Activated naive CD4-positive, alpha-beta T cell treated with anti-CD3 and anti-CD28 coated beads, Interleukin-2, amount 50 U/mL, for 24 hours (primary cell): ENCODE data around the gene LHPP.

Experiments used
- H3K27ac Mint-ChIP-seq: one replicate; pipeline ENCODE4 v1.8.0; 2021; ENCODE audit warnings: mild to moderate bottlenecking, mixed read lengths
- H3K27me3 Mint-ChIP-seq: one replicate; pipeline ENCODE4 v1.8.0; 2021; ENCODE audit warnings: mixed read lengths
- H3K36me3 Mint-ChIP-seq: one replicate; pipeline ENCODE4 v1.8.0; 2021; ENCODE audit warnings: mixed read lengths
- H3K4me1 Mint-ChIP-seq: one replicate; pipeline ENCODE4 v1.8.0; 2021; ENCODE audit warnings: mixed read lengths
- H3K4me3 Mint-ChIP-seq: one replicate; pipeline ENCODE4 v1.8.0; 2021; ENCODE audit warnings: mild to moderate bottlenecking, mixed read lengths
- H3K9me3 Mint-ChIP-seq: one replicate; pipeline ENCODE4 v1.8.0; 2021; ENCODE audit warnings: mixed read lengths

LHPP gene

DNA sequence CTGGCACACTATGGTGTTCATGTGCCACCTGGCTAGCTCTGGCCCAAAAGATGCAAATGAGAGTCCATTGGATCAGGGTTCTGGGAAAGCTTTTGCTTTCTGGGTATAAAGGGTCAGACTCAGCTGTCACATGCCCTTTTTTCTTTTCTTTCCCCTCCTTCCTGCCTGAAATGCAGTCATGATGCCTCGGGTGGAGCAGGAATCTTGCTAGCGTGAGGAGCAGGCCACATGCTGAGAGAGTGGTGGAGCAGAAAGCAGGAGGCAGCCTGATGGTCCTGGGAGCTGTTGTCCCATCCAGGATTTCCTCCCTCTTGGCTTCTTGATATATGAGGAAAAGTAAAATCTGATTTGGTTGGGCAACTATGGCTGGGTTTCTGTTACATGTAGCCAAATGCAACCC is 2.7 kb upstream of the LHPP start:
- Mint-ChIP-seq H3K4me1 (peaks cover 5% of the 10 kb centered on the region), H3K4me3 (no peak overlapping the region), H3K27me3 (peaks cover 13% of the 10 kb centered on the region), H3K36me3 (no peaks in the 10 kb centered on the region), H3K9me3 (no peaks in the 10 kb centered on the region), H3K27ac (no peak overlapping the region)

GRCh38 chr10:124459395-124459794 is 2.2 kb upstream of the LHPP start:
- Mint-ChIP-seq H3K36me3 (no peaks in the 10 kb centered on the region), H3K4me3 (no peak overlapping the region), H3K4me1 (peaks cover 10% of the 10 kb centered on the region), H3K27me3 (peaks cover 11% of the 10 kb centered on the region), H3K27ac (no peak overlapping the region), H3K9me3 (no peaks in the 10 kb centered on the region)

GRCh38 chr10:124460144-124460543 is 1.5 kb upstream of the LHPP start:
- no peak overlapping the region for H3K27ac Mint-ChIP-seq
- peaks cover 6% of the 10 kb centered on the region for H3K27me3 Mint-ChIP-seq
- H3K36me3 Mint-ChIP-seq, result no peaks in the 10 kb centered on the region

GRCh38 chr10:124462348-124462695 is 699 bp downstream of the LHPP start:
- peaks cover 33% of the 10 kb centered on the region for H3K4me1 Mint-ChIP-seq
- H3K9me3 Mint-ChIP-seq, result no peaks in the 10 kb centered on the region
- peak overlapping the region; percentile 89 for H3K4me3 Mint-ChIP-seq
- H3K27ac Mint-ChIP-seq, result peak overlapping the region; percentile 91
- no peaks in the 10 kb centered on the region for H3K36me3 Mint-ChIP-seq
- no peaks in the 10 kb centered on the region for H3K27me3 Mint-ChIP-seq

More at GRCh38 chr10:124460144-124460543, 1.5 kb upstream of the LHPP start:
- peaks cover 17% of the 10 kb centered on the region for H3K4me1 Mint-ChIP-seq
- H3K9me3 Mint-ChIP-seq, result no peaks in the 10 kb centered on the region
- no peak overlapping the region for H3K4me3 Mint-ChIP-seq

GRCh38 chr10:124464028-124464965 is 2.7 kb downstream of the LHPP start:
- Mint-ChIP-seq H3K4me1 (peaks cover 33% of the 10 kb centered on the region), H3K27ac (peak overlapping the region; percentile 88), H3K36me3 (no peaks in the 10 kb centered on the region), H3K4me3 (peak overlapping the region; percentile 67), H3K9me3 (no peaks in the 10 kb centered on the region), H3K27me3 (no peaks in the 10 kb centered on the region)

GRCh38 chr10:124465003-124465776 is 3.6 kb downstream of the LHPP start:
- H3K27me3 Mint-ChIP-seq, result no peaks in the 10 kb centered on the region
- peak overlapping the region; percentile 88 for H3K27ac Mint-ChIP-seq
- peak overlapping the region; percentile 67 for H3K4me3 Mint-ChIP-seq
- H3K4me1 Mint-ChIP-seq, result peaks cover 33% of the 10 kb centered on the region
- H3K36me3 Mint-ChIP-seq, result no peaks in the 10 kb centered on the region
- no peaks in the 10 kb centered on the region for H3K9me3 Mint-ChIP-seq

GRCh38 chr10:124465777-124466488 is 4.3 kb downstream of the LHPP start:
- peaks cover 33% of the 10 kb centered on the region for H3K4me1 Mint-ChIP-seq
- H3K36me3 Mint-ChIP-seq, result no peaks in the 10 kb centered on the region
- no peaks in the 10 kb centered on the region for H3K9me3 Mint-ChIP-seq
- H3K27me3 Mint-ChIP-seq, result no peaks in the 10 kb centered on the region
- no peak overlapping the region for H3K4me3 Mint-ChIP-seq
- peak overlapping the region; percentile 6 for H3K27ac Mint-ChIP-seq

DNA sequence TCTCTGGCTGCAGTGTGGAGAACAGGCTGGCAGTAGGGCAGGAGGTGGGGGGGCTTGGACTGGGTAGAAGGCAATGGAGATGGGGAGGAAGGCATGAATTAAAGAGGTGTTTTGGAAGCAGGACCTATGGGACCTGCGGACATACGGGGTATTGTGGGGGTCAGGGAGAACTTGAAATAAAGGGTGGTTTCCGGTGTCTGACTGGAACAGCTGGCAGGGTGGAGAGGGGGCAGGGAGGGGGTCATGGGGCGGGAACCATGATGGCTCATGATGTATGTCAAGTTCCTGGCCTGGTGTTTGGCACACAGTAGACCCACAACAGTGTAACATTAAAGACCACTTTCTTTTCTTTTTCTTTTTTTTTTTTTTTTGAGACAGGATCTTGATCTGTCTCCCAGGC is 5.5 kb downstream of the LHPP start:
- peaks cover 28% of the 10 kb centered on the region for H3K4me1 Mint-ChIP-seq
- H3K27ac Mint-ChIP-seq, result no peak overlapping the region
- no peaks in the 10 kb centered on the region for H3K27me3 Mint-ChIP-seq
- H3K4me3 Mint-ChIP-seq, result no peak overlapping the region
- H3K36me3 Mint-ChIP-seq, result no peaks in the 10 kb centered on the region
- H3K9me3 Mint-ChIP-seq, result no peaks in the 10 kb centered on the region

- H3K36me3 Mint-ChIP-seq, result no peaks in the 10 kb centered on the region
- no peaks in the 10 kb centered on the region for H3K27me3 Mint-ChIP-seq
Observed at GRCh38 chr10:124468624-124469023, 7.0 kb downstream of the LHPP start.

GRCh38 chr10:124469956-124470484 is 8.4 kb downstream of the LHPP start:
- Mint-ChIP-seq H3K36me3 (no peaks in the 10 kb centered on the region), H3K4me1 (peaks cover 17% of the 10 kb centered on the region), H3K27ac (no peak overlapping the region), H3K9me3 (no peaks in the 10 kb centered on the region), H3K4me3 (no peak overlapping the region), H3K27me3 (no peaks in the 10 kb centered on the region)

More at GRCh38 chr10:124468624-124469023, 7.0 kb downstream of the LHPP start:
- Mint-ChIP-seq H3K9me3 (no peaks in the 10 kb centered on the region), H3K27ac (no peak overlapping the region), H3K4me3 (no peak overlapping the region), H3K4me1 (peaks cover 28% of the 10 kb centered on the region)

- no peak overlapping the region for H3K27ac Mint-ChIP-seq
Observed at GRCh38 chr10:124470544-124471434, 9.2 kb downstream of the LHPP start.

GRCh38 chr10:124472071-124472470 is 10.4 kb downstream of the LHPP start:
- H3K9me3 Mint-ChIP-seq, result no peaks in the 10 kb centered on the region
- no peaks in the 10 kb centered on the region for H3K36me3 Mint-ChIP-seq
- no peak overlapping the region for H3K4me3 Mint-ChIP-seq
- no peak overlapping the region for H3K27ac Mint-ChIP-seq
- H3K27me3 Mint-ChIP-seq, result no peaks in the 10 kb centered on the region
- H3K4me1 Mint-ChIP-seq, result peaks cover 2% of the 10 kb centered on the region

More at GRCh38 chr10:124470544-124471434, 9.2 kb downstream of the LHPP start:
- H3K4me1 Mint-ChIP-seq, result peaks cover 9% of the 10 kb centered on the region
- no peaks in the 10 kb centered on the region for H3K36me3 Mint-ChIP-seq
- no peaks in the 10 kb centered on the region for H3K27me3 Mint-ChIP-seq
- no peak overlapping the region for H3K4me3 Mint-ChIP-seq
- no peaks in the 10 kb centered on the region for H3K9me3 Mint-ChIP-seq

DNA sequence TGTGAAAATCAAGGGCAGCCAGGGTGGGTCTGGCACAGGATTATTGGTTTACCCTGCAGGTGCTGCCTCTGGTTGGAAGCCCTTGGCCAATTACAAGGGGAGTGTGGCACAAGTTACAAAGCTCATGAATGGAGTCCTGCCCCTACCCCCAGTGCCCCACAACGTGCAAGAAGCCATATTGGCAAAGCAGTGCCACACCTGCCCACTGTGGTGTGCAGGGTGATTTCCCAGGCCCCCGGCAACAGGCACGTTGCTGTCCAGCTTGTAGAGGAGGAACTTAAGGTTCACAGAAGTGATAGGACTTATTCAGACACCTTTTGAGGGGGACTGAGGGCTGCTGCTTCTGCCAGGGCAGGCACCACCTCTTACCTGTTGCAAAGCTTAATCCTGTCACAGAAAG is 11.4 kb downstream of the LHPP start:
- H3K4me1 Mint-ChIP-seq, result no peaks in the 10 kb centered on the region
- no peaks in the 10 kb centered on the region for H3K9me3 Mint-ChIP-seq
- H3K4me3 Mint-ChIP-seq, result no peak overlapping the region
- no peaks in the 10 kb centered on the region for H3K36me3 Mint-ChIP-seq
- no peaks in the 10 kb centered on the region for H3K27me3 Mint-ChIP-seq
- no peak overlapping the region for H3K27ac Mint-ChIP-seq

DNA sequence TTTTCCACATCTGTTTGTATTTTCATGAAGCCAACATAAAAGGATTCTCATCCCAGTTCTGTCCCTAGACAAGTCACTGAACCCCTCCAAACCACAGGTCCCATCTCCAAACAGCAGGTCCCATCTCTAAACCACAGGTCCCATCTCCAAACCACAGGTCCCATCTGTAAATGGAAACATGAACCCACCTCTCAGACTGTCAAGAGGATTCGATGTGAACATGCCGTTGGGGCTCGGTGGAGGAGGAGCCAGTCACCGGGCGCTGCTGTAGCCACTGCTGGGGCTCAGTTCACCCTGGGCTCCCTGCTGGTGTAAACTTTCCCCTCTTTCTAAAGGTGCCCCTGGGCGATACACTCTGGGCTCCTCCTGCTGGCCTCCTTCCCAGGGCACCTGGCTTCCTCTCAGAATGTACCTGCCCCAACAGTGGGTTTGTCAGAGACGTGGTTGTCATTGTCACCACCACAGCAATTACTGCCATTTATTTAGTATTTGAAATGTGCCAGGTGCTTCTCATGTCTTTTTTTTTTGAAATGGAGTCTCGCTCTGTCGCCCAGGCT is 13.0 kb downstream of the LHPP start:
- H3K27ac Mint-ChIP-seq, result no peak overlapping the region
- H3K9me3 Mint-ChIP-seq, result no peaks in the 10 kb centered on the region
- H3K27me3 Mint-ChIP-seq, result no peaks in the 10 kb centered on the region
- H3K4me1 Mint-ChIP-seq, result no peaks in the 10 kb centered on the region
- no peaks in the 10 kb centered on the region for H3K36me3 Mint-ChIP-seq
- no peak overlapping the region for H3K4me3 Mint-ChIP-seq
